KMS-11 (cell line): Measurements from ENCODE around the gene SLC37A1.

ENCODE experiments used
- H2AFZ ChIP-seq: fragments of 200-600 bp; sonication (generic); 2 replicates; pipeline ENCODE4 v1.6.1; 2016; ENCODE audit warnings: antibody characterized with exemption, mixed run types, low read depth
- H3K27ac ChIP-seq: fragments of 200-600 bp; sonication (generic); 2 replicates; pipeline ENCODE4 v1.6.1; 2016; ENCODE audit warnings: mild to moderate bottlenecking, mixed run types
- H3K27me3 ChIP-seq: fragments of 200-600 bp; sonication (generic); 2 replicates; pipeline ENCODE4 v1.6.1; 2017; ENCODE audit warnings: mild to moderate bottlenecking, low read depth, mixed run types, moderate library complexity; ENCODE audit not compliant: insufficient read depth
- H3K36me3 ChIP-seq: fragments of 200-600 bp; sonication (generic); 2 replicates; pipeline ENCODE4 v1.6.1; 2017; ENCODE audit warnings: mild to moderate bottlenecking, mixed run types; ENCODE audit not compliant: insufficient read depth
- H3K4me1 ChIP-seq: fragments of 200-600 bp; sonication (generic); 2 replicates; pipeline ENCODE4 v1.6.1; 2016; ENCODE audit warnings: mild to moderate bottlenecking, low read depth, mixed run types; ENCODE audit not compliant: poor library complexity, severe bottlenecking
- H3K4me2 ChIP-seq: fragments of 200-600 bp; sonication (generic); 2 replicates; pipeline ENCODE4 v1.7.0; 2016; ENCODE audit warnings: mild to moderate bottlenecking, mixed run types
- H3K4me3 ChIP-seq: fragments of 200-600 bp; sonication (generic); IDR thresholded peaks from 2 replicates; pipeline ENCODE4 v1.6.1; 2017; ENCODE audit warnings: low read depth, low read length, mixed read lengths; ENCODE audit not compliant: insufficient read depth
- H3K79me2 ChIP-seq: fragments of 200-600 bp; sonication (generic); 2 replicates; pipeline ENCODE4 v1.6.1; 2016; ENCODE audit warnings: low read depth, mixed run types; ENCODE audit not compliant: insufficient read depth
- H3K9ac ChIP-seq: fragments of 200-600 bp; sonication (generic); 2 replicates; pipeline ENCODE4 v1.6.1; 2016; ENCODE audit warnings: mild to moderate bottlenecking, mixed run types
- H4K20me1 ChIP-seq: fragments of 200-600 bp; sonication (generic); 2 replicates; pipeline ENCODE4 v1.6.1; 2016; ENCODE audit warnings: mild to moderate bottlenecking, mixed run types; ENCODE audit not compliant: insufficient read depth
- TF ChIP-seq, protein P1 (sequence below): fragments of 200-600 bp; sonication (generic); conservative IDR thresholded peaks from 2 replicates; pipeline ENCODE4 v1.6.1; 2017; ENCODE audit warnings: low read depth, mild to moderate bottlenecking, antibody characterized with exemption, low read length, moderate library complexity, mixed read lengths

The SLC37A1 gene

GRCh38 chr21:42523941-42524340 is 10.3 kb downstream of the SLC37A1 start:
- no peaks in the 10 kb centered on the region for H3K36me3 ChIP-seq
- no peaks in the 10 kb centered on the region for H3K79me2 ChIP-seq
- TF ChIP-seq, protein P1, sequence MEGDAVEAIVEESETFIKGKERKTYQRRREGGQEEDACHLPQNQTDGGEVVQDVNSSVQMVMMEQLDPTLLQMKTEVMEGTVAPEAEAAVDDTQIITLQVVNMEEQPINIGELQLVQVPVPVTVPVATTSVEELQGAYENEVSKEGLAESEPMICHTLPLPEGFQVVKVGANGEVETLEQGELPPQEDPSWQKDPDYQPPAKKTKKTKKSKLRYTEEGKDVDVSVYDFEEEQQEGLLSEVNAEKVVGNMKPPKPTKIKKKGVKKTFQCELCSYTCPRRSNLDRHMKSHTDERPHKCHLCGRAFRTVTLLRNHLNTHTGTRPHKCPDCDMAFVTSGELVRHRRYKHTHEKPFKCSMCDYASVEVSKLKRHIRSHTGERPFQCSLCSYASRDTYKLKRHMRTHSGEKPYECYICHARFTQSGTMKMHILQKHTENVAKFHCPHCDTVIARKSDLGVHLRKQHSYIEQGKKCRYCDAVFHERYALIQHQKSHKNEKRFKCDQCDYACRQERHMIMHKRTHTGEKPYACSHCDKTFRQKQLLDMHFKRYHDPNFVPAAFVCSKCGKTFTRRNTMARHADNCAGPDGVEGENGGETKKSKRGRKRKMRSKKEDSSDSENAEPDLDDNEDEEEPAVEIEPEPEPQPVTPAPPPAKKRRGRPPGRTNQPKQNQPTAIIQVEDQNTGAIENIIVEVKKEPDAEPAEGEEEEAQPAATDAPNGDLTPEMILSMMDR = no peak
- H4K20me1 ChIP-seq = no peaks in the 10 kb centered on the region
- H3K27me3 ChIP-seq = no peaks in the 10 kb centered on the region
- peak overlapping the region; percentile 87 for H3K27ac ChIP-seq
- H3K4me1 ChIP-seq = peaks cover 63% of the 10 kb centered on the region
- peak overlapping the region; percentile 72; the same call in 1 of the 2 replicates for H2AFZ ChIP-seq
- peak overlapping the region; percentile 83 for H3K4me2 ChIP-seq
- peak overlapping the region; percentile 69 for H3K9ac ChIP-seq
- no peak overlapping the region for H3K4me3 ChIP-seq

GRCh38 chr21:42524341-42525028 is 10.8 kb downstream of the SLC37A1 start:
- peak overlapping the region; percentile 87 for H3K27ac ChIP-seq
- TF ChIP-seq, protein P1 = no peak
- no peak overlapping the region for H3K4me3 ChIP-seq
- H3K4me2 ChIP-seq = peak overlapping the region; percentile 83
- peak overlapping the region; percentile 69 for H3K9ac ChIP-seq
- peak overlapping the region; percentile 72 for H2AFZ ChIP-seq
- no peaks in the 10 kb centered on the region for H3K27me3 ChIP-seq
- peaks cover 68% of the 10 kb centered on the region for H3K4me1 ChIP-seq
- no peaks in the 10 kb centered on the region for H4K20me1 ChIP-seq
- no peaks in the 10 kb centered on the region for H3K79me2 ChIP-seq
- H3K36me3 ChIP-seq = no peaks in the 10 kb centered on the region

DNA sequence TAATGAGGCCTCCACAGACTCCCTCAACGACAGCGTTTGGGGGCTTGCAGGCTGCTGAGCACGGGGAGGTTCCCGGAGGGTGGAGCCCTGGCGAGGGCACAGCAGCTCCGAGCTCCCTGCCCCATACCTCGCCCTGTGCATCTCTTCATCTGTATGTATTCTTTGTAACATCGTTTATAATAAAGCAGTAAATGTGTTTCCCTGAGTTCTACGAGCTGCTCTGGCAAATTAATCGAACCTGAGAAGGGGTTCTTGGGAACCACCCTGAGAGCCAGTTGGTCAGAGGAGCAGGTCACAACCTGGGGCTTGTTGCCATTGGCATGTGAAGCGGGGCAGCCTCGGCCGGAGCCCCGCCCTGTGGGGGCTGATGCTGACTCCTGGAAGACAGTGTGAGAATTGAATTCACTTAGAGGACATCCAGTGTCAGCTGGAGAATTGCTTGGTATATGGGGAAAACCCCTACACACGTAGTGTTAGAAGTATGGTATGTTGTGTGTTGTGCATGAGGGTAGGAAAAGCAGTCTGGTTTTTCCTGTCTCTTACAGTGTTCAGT is 11.5 kb downstream of the SLC37A1 start:
- Histone ChIP-seq H2AFZ (peak overlapping the region; percentile 72), H3K27ac (peak overlapping the region; percentile 87), H3K4me1 (peaks cover 73% of the 10 kb centered on the region), H3K79me2 (no peaks in the 10 kb centered on the region), H3K36me3 (no peaks in the 10 kb centered on the region), H3K4me2 (peak overlapping the region; percentile 83), H3K9ac (peak overlapping the region; percentile 69), H3K4me3 (no peak overlapping the region), H3K27me3 (no peaks in the 10 kb centered on the region), H4K20me1 (no peaks in the 10 kb centered on the region)
- TF ChIP-seq, protein P1 = no peak

DNA sequence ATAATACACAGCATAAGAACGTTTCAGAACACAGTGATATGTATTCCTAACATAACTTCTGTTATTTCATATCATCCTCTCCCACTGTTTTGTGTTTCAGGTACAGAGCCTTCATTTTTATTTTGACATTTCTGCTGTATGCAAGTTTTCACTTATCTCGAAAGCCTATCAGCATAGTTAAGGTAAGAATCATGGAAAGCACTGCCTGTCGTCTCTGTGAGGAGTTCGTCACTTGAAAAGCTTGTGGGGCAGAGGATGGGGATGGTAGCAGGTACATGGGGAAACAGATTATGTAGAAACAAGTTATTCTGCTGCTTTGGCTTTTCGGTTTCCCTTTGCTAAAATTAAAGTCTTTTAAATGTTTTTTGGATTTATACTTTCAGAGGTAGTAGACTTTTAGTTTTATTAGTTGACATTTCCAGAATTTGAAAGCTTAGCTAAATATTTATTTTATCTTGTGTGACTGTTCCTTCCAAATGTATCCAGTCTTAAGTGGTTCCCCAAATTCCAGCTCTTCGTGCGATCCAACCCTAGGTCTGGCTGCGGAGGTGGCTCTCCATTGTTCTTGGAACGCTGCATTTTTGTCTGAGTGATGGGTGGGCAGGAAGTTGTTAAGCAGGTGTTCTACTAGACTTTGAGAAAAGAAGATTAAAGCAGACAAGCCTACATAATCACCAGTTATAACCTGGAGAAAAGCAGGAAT is 12.2 kb downstream of the SLC37A1 start:
- peak overlapping the region; percentile 69; the same call in 1 of the 2 replicates for H3K9ac ChIP-seq
- H3K36me3 ChIP-seq = no peaks in the 10 kb centered on the region
- peak overlapping the region; percentile 83 for H3K4me2 ChIP-seq
- no peaks in the 10 kb centered on the region for H3K27me3 ChIP-seq
- peak overlapping the region; percentile 87; the same call in 1 of the 2 replicates for H3K27ac ChIP-seq
- peaks cover 73% of the 10 kb centered on the region for H3K4me1 ChIP-seq
- H2AFZ ChIP-seq = no peak overlapping the region
- no peaks in the 10 kb centered on the region for H3K79me2 ChIP-seq
- TF ChIP-seq, protein P1 = no peak
- H3K4me3 ChIP-seq = no peak overlapping the region
- H4K20me1 ChIP-seq = no peaks in the 10 kb centered on the region
